AG09319 (cell line): ENCODE data around the gene HIVEP2.

Experiments used
- DNase-seq: peaks from one replicate; pipeline ENCODE4 v3.0.0-alpha.2; 2010; ENCODE audit warnings: low read depth; ENCODE audit errors: extremely low read depth
- TF ChIP-seq, protein P1 (sequence below): IDR thresholded peaks from 2 replicates; pipeline ENCODE4 v1.5.1; 2011; ENCODE audit warnings: low read depth, mild to moderate bottlenecking, inconsistent platforms, low read length, moderate library complexity

Gene HIVEP2

GRCh38 chr6:142945446-142946180 lies 637 bp upstream of the HIVEP2 start:
- TF ChIP-seq, protein P1, sequence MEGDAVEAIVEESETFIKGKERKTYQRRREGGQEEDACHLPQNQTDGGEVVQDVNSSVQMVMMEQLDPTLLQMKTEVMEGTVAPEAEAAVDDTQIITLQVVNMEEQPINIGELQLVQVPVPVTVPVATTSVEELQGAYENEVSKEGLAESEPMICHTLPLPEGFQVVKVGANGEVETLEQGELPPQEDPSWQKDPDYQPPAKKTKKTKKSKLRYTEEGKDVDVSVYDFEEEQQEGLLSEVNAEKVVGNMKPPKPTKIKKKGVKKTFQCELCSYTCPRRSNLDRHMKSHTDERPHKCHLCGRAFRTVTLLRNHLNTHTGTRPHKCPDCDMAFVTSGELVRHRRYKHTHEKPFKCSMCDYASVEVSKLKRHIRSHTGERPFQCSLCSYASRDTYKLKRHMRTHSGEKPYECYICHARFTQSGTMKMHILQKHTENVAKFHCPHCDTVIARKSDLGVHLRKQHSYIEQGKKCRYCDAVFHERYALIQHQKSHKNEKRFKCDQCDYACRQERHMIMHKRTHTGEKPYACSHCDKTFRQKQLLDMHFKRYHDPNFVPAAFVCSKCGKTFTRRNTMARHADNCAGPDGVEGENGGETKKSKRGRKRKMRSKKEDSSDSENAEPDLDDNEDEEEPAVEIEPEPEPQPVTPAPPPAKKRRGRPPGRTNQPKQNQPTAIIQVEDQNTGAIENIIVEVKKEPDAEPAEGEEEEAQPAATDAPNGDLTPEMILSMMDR: no peak
- DNase-seq: no peak

GRCh38 chr6:142944124-142945048 lies 590 bp downstream of the HIVEP2 start:
- TF ChIP-seq, protein P1: no peak
- peak; percentile 74 for DNase-seq

DNA sequence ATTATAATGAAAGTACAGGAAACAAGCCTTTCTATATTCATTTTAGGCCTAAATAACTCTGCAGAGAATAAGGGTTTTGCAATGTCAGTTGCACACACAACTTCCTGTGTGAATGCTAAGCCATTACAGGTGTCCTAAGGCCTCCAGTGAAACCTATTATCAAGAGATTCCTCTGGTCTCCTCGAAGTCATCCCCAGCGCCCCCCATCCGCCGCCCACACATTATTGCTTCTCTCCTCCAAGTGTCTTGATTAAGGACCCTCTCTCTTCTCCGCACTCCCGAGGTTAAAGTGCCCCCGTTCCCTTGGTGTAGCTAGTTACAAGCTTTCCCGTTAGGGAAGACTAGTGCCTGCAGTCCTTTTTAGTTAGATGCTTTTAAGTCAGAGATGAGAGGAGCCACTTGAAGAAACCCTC lies 1.3 kb downstream of the HIVEP2 start:
- TF ChIP-seq, protein P1: no peak
- DNase-seq: no peak

DNA sequence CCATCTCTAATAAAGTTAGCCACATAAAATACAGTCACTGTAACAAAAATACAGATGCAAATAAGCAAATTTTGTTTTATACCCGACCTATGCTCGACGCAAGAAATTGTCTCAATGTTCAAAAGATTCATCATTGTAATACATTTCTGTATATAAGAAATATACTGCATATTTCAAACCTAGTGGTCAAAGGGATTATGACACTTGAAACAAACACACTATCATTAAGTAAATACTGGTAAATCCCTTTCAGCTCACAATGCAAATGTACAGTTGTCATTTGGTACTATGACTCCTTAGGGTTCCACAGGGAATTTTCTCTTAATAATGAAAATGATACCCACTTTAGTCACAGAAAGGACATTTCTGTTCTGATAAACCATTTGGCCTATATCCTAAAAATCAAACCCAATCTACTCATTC lies 2.2 kb downstream of the HIVEP2 start:
- TF ChIP-seq, protein P1: peak; percentile 30
- DNase-seq: no peak

DNA sequence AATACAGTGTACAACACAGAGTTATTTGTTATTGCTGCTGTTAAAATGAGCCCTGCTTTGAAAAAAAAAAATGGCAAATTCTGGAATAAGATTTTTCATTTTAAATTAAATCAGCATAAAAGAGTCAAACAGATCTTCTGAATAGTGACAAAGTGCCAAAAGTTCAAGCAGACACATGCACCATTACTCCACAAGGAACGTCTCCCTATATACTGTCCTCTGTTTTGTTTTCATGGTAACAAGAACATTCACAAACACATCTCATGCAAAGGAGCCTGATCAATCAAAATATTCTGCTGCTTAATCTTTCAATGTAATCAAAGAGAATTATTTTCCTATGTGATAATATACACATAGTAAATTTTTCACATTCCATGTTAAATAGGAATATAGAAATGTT lies 2.7 kb downstream of the HIVEP2 start:
- TF ChIP-seq, protein P1: no peak
- DNase-seq: no peak

- no peak for DNase-seq
- TF ChIP-seq, protein P1: no peak
Measured at GRCh38 chr6:142941018-142941417, 4.0 kb downstream of the HIVEP2 start.

GRCh38 chr6:142940487-142940886 lies 4.5 kb downstream of the HIVEP2 start:
- no peak for DNase-seq
- TF ChIP-seq, protein P1: no peak
